ENCODE measurements around the gene HSF2.
"Not testable (repeated sequence)": the region's sequence is repeated elsewhere in the genome, so short reads cannot be mapped to it uniquely, and the experiment has no call there.

HSF2 gene

DNA sequence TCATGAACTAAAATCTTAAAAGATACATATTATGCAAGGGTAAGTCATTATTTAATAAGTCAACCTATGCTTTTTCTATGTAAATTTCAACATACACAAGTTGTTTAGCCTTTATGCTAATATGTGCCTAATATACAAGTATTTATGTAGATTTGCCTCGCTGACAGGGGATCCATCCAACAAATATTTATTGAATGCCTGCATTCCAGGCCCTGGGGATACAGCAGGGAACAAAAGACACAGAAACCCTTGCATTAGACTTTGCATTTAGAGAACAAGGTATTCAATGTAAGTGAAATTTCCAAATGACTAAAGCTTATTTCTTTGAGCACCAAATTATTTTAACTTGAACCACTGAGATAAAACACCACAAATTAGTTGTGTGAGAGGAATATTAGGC, 53.1 kb downstream of the HSF2 start:
- no peak for DNase-seq (ENCODE audit: low spot score)

GRCh38 chr6:122454673-122455072, 55.2 kb downstream of the HSF2 start:
- no peak for DNase-seq (ENCODE audit: low spot score)
- TF ChIP-seq CTCF (IDR thresholded peaks at IDR 0.05; ENCODE audit: extremely low read depth, missing control alignments) = no peak

More for the DNA sequence above, 53.1 kb downstream of the HSF2 start:
- TF ChIP-seq CTCF (IDR thresholded peaks at IDR 0.05; ENCODE audit: extremely low read depth, missing control alignments) = no peak

- DNase-seq (ENCODE audit: low spot score) = not testable (repeated sequence)
These were observed 55.7 kb downstream of the HSF2 start for GRCh38 chr6:122455116-122455515.

- DNase-seq (ENCODE audit: low spot score) = no peak
These were observed 58.6 kb downstream of the HSF2 start for GRCh38 chr6:122458087-122458486.

DNA sequence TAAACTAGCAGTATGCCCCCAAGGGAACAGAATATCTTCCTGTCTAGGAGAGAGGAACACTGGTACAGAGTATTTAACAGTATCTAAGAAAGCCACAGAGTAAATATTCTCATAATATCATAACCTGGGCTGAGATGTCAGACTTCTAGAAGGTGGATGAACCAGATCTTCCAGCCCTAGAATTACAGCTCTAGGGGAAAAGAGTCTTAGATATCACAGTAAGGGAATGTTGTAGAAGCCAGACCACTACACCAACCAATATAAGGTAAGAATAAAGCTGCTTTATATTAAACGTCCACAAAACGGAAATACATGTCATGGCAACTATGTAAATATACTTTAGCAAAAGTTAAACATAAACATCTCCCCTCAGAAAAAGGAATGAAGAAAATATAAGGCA, 59.8 kb downstream of the HSF2 start:
- DNase-seq (ENCODE audit: low spot score) = no peak
- TF ChIP-seq CTCF (IDR thresholded peaks at IDR 0.05; ENCODE audit: extremely low read depth, missing control alignments) = no peak

More at GRCh38 chr6:122458087-122458486, 58.6 kb downstream of the HSF2 start:
- no peak for TF ChIP-seq CTCF (IDR thresholded peaks at IDR 0.05; ENCODE audit: extremely low read depth, missing control alignments)

GRCh38 chr6:122459865-122460416, 60.5 kb downstream of the HSF2 start:
- not testable (repeated sequence) for DNase-seq (ENCODE audit: low spot score)

DNA sequence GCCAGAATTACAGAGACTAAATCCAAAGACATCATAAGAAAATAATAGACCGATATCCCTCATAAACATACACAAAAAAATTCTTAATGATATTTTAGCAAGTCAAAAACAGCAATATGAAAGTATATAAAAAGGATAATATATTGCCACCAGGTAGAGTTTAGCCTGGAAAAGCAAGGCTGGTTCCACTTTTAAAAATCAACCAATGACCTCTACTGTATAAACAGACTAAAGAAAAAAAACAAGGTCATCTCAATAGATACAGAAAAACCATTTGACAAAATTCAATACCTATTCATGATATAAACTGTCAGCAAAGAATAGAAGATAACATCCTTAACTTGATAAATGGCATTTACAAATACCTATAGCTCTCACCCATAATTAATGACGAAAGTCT, 62.4 kb downstream of the HSF2 start:
- TF ChIP-seq CTCF (IDR thresholded peaks at IDR 0.05; ENCODE audit: extremely low read depth, missing control alignments) = no peak
- DNase-seq (ENCODE audit: low spot score) = no peak

GRCh38 chr6:122471107-122472021, 71.9 kb downstream of the HSF2 start, which contains the start of gene SERINC1:
TSS of gene SERINC1 (minus strand) at chr6:122471807. CDS start at chr6:122471737, 70 bp downstream.
- TF ChIP-seq CTCF (IDR thresholded peaks at IDR 0.05; ENCODE audit: extremely low read depth, missing control alignments) = no peak
- DNase-seq (ENCODE audit: low spot score) = peak; percentile 84

Measured in GM20000 (cell line).